Measurements from ENCODE around the gene TSFM. TPM values are rescaled to one million over a fixed set of nuclear protein-coding genes. Genes with fewer than 3 reads are reported as not detected.

Gene TSFM
- total RNA-seq, 1 experiment from 2014 or later: 58.5 TPM

DNA sequence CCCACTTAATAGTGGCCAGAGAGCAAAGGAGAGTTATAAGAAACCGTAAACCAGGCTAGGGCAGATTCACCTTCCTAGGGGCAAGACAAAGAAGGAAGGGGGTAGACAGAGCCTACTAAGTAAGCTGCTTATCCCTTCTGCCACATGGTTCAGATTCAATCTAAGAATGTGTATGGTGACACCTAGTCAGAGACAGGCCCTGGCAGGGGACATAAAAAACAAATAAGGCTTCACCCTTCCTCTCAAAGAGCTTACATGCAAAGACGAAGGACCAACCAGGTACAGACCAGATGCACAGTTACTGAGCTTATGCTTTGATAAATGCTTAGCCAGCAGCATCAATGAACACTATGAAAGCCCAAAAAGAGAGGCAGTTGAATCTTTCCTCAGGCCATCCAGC is 20.1 kb upstream of the TSFM start:
- DNase-seq (ENCODE audit: low spot score): no peak
- Histone ChIP-seq H3K4me3 (ENCODE audit: low read depth, low read length, poor library complexity, severe bottlenecking) (no peak overlapping the region), H3K27ac (ENCODE audit: low read depth, low read length, poor library complexity, severe bottlenecking) (no peak overlapping the region), H3K27me3 (replicated peaks; ENCODE audit: insufficient read depth, low read depth, low read length, poor library complexity) (peaks cover 30% of the 10 kb centered on the region), H3K36me3 (ENCODE audit: insufficient read depth, low read length, poor library complexity, severe bottlenecking) (peaks cover 6% of the 10 kb centered on the region), H3K4me1 (ENCODE audit: insufficient read depth, low read length, poor library complexity, severe bottlenecking) (peaks cover 28% of the 10 kb centered on the region), H3K9me3 (ENCODE audit: low read depth, low read length, poor library complexity, severe bottlenecking) (no peaks in the 10 kb centered on the region)
- TF ChIP-seq CTCF (conservative IDR thresholded peaks at IDR 0.05; ENCODE audit: low read depth, low read length) (no peak), EZH2 (IDR thresholded peaks at IDR 0.05; ENCODE audit: borderline replicate concordance, low read depth, low read length, poor library complexity, severe bottlenecking) (no peak)
- no TSS peak for BruUV-seq (replicated peaks)
- CTCF ChIA-PET: no interaction called here
- intact Hi-C loops (cut with micrococcal nuclease; ENCODE audit: unreplicated experiment): no loop called here
- POLR2A ChIA-PET (ENCODE audit: low non-redundant PET): no interaction called here

GRCh38 chr12:57763881-57764661 is 18.5 kb upstream of the TSFM start:
- no peak overlapping the region for H3K4me3 ChIP-seq (ENCODE audit: low read depth, low read length, poor library complexity, severe bottlenecking)
- ChIA-PET POLR2A (ENCODE audit: low non-redundant PET) (interaction anchor here (0.6 kb wide), 1 partner anchor 23 kb away, joined by 3 read pairs; no protein-coding TSS in a partner anchor), CTCF (no interaction called here)
- peaks cover 31% of the 10 kb centered on the region for H3K4me1 ChIP-seq (ENCODE audit: insufficient read depth, low read length, poor library complexity, severe bottlenecking)
- no peak for DNase-seq (ENCODE audit: low spot score)
- H3K27ac ChIP-seq (ENCODE audit: low read depth, low read length, poor library complexity, severe bottlenecking): no peak overlapping the region
- intact Hi-C loops (cut with micrococcal nuclease; ENCODE audit: unreplicated experiment): no loop called here
- H3K9me3 ChIP-seq (ENCODE audit: low read depth, low read length, poor library complexity, severe bottlenecking): no peaks in the 10 kb centered on the region
- TF ChIP-seq EZH2 (IDR thresholded peaks at IDR 0.05; ENCODE audit: borderline replicate concordance, low read depth, low read length, poor library complexity, severe bottlenecking): no peak
- no peak for TF ChIP-seq CTCF (conservative IDR thresholded peaks at IDR 0.05; ENCODE audit: low read depth, low read length)
- no TSS peak for BruUV-seq (replicated peaks)
- peaks cover 30% of the 10 kb centered on the region for H3K27me3 ChIP-seq (replicated peaks; ENCODE audit: insufficient read depth, low read depth, low read length, poor library complexity)
- peaks cover 2% of the 10 kb centered on the region for H3K36me3 ChIP-seq (ENCODE audit: insufficient read depth, low read length, poor library complexity, severe bottlenecking)

DNA sequence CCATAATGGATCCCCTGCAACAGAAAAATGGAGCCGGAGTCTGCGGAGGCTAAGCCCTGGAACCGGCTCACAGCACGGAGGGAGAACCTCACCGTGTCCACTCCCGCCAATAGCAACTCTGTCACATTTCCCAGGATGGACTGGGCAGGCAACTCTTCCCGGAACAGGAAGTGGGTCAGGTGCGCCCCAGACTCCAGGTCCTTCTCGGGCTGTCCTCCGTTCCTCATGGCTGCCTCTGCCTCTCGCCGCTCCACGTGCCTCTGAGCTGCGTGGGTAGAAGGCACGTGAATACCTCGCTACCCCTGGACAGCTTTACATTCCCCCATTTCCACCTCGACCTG is 18.0 kb upstream of the TSFM start:
- BruUV-seq (replicated peaks): no TSS peak
- no peak for DNase-seq (ENCODE audit: low spot score)
- POLR2A ChIA-PET (ENCODE audit: low non-redundant PET): interaction anchor here (0.6 kb wide), 1 partner anchor 23 kb away, joined by 3 read pairs; no protein-coding TSS in a partner anchor

More for the DNA sequence above, 18.0 kb upstream of the TSFM start:
- no peaks in the 10 kb centered on the region for H3K9me3 ChIP-seq (ENCODE audit: low read depth, low read length, poor library complexity, severe bottlenecking)
- H3K27ac ChIP-seq (ENCODE audit: low read depth, low read length, poor library complexity, severe bottlenecking): no peak overlapping the region
- intact Hi-C loops (cut with micrococcal nuclease; ENCODE audit: unreplicated experiment): no loop called here
- TF ChIP-seq EZH2 (IDR thresholded peaks at IDR 0.05; ENCODE audit: borderline replicate concordance, low read depth, low read length, poor library complexity, severe bottlenecking): no peak
- TF ChIP-seq CTCF (conservative IDR thresholded peaks at IDR 0.05; ENCODE audit: low read depth, low read length): no peak
- H3K36me3 ChIP-seq (ENCODE audit: insufficient read depth, low read length, poor library complexity, severe bottlenecking): peaks cover 6% of the 10 kb centered on the region
- peaks cover 30% of the 10 kb centered on the region for H3K27me3 ChIP-seq (replicated peaks; ENCODE audit: insufficient read depth, low read depth, low read length, poor library complexity)
- peak overlapping the region; percentile 40 for H3K4me3 ChIP-seq (ENCODE audit: low read depth, low read length, poor library complexity, severe bottlenecking)
- peaks cover 31% of the 10 kb centered on the region for H3K4me1 ChIP-seq (ENCODE audit: insufficient read depth, low read length, poor library complexity, severe bottlenecking)
- CTCF ChIA-PET: no interaction called here

All from A673 (cell line).